Nephron progenitor cell (in vitro differentiated cells): ENCODE results near the gene PARP12.
A peak's percentile ranks its signal among the peaks of the same experiment; 100 is the strongest.
"Not testable (repeated sequence)": the region's sequence is repeated elsewhere in the genome, so short reads cannot be mapped to it uniquely, and the experiment has no call there.

Experiments
- DNase-seq: peaks from one replicate; pipeline ENCODE4 v3.0.0; 2021
- H3K27ac Mint-ChIP-seq: 2 replicates; pipeline ENCODE4 v1.8.0; 2021; ENCODE audit warnings: mild to moderate bottlenecking, moderate library complexity, mixed read lengths
- H3K27me3 Mint-ChIP-seq: 2 replicates; pipeline ENCODE4 v1.8.0; 2021; ENCODE audit warnings: mild to moderate bottlenecking, low read depth, mixed read lengths; ENCODE audit not compliant: poor library complexity
- H3K36me3 Mint-ChIP-seq: 2 replicates; pipeline ENCODE4 v1.8.0; 2021; ENCODE audit warnings: low read depth, mixed read lengths
- H3K4me1 Mint-ChIP-seq: 2 replicates; pipeline ENCODE4 v1.8.0; 2021; ENCODE audit warnings: mixed read lengths
- H3K4me3 Mint-ChIP-seq: 2 replicates; pipeline ENCODE4 v1.8.0; 2021; ENCODE audit warnings: mild to moderate bottlenecking, moderate library complexity, mixed read lengths
- H3K9me3 Mint-ChIP-seq: 2 replicates; pipeline ENCODE4 v1.8.0; 2021; ENCODE audit warnings: mild to moderate bottlenecking, moderate library complexity, mixed read lengths
- CTCF ChIP-seq: fragments of 200-600 bp; sonication (generic); IDR thresholded peaks from 2 replicates; pipeline ENCODE4 v1.5.0; 2021; ENCODE audit warnings: antibody characterized with exemption

The PARP12 gene

GRCh38 chr7:140062528-140063299 lies at the start of gene PARP12:
TSS of gene PARP12 (minus strand) at chr7:140062951. CDS start at chr7:140062847, 104 bp downstream.
- peak within 1 kb of the TSS; percentile 74 for H3K4me3 Mint-ChIP-seq
- DNase-seq = peak; percentile 76
- no peaks in the 10 kb centered on the region for H3K4me1 Mint-ChIP-seq
- H3K9me3 Mint-ChIP-seq = peaks cover 38% of the 10 kb centered on the region
- H3K27me3 Mint-ChIP-seq = peaks cover 79% of the 10 kb centered on the region
- TF ChIP-seq CTCF = no peak
- no peak within 1 kb of the TSS for H3K27ac Mint-ChIP-seq
- H3K36me3 Mint-ChIP-seq = peaks cover 17% of the 10 kb centered on the region

GRCh38 chr7:140108777-140109176 lies 46.0 kb upstream of the PARP12 start:
- H3K27me3 Mint-ChIP-seq, H3K27ac Mint-ChIP-seq, H3K4me3 Mint-ChIP-seq, H3K4me1 Mint-ChIP-seq, DNase-seq: not testable (repeated sequence)
- Mint-ChIP-seq H3K9me3 (peaks cover 71% of the 10 kb centered on the region), H3K36me3 (peaks cover 100% of the 10 kb centered on the region)

- DNase-seq = no peak
- peaks cover 90% of the 10 kb centered on the region for H3K36me3 Mint-ChIP-seq
- no peak for TF ChIP-seq CTCF
- no peak overlapping the region for H3K27ac Mint-ChIP-seq
- no peak overlapping the region for H3K4me3 Mint-ChIP-seq
- H3K27me3 Mint-ChIP-seq = no peaks in the 10 kb centered on the region
- peaks cover 14% of the 10 kb centered on the region for H3K4me1 Mint-ChIP-seq
- H3K9me3 Mint-ChIP-seq = no peaks in the 10 kb centered on the region
Observed at GRCh38 chr7:140096459-140096858, 33.7 kb upstream of the PARP12 start.

- H3K4me3 Mint-ChIP-seq = no peak overlapping the region
- no peak overlapping the region for H3K27ac Mint-ChIP-seq
- DNase-seq = no peak
- peaks cover 74% of the 10 kb centered on the region for H3K36me3 Mint-ChIP-seq
- peaks cover 14% of the 10 kb centered on the region for H3K4me1 Mint-ChIP-seq
- H3K27me3 Mint-ChIP-seq = no peaks in the 10 kb centered on the region
- H3K9me3 Mint-ChIP-seq = no peaks in the 10 kb centered on the region
- TF ChIP-seq CTCF = no peak
Observed at GRCh38 chr7:140093375-140093774, 30.6 kb upstream of the PARP12 start.

- no peak for DNase-seq
- Mint-ChIP-seq H3K4me3 (no peak overlapping the region), H3K9me3 (no peaks in the 10 kb centered on the region), H3K27ac (no peak overlapping the region), H3K4me1 (no peaks in the 10 kb centered on the region), H3K36me3 (no peaks in the 10 kb centered on the region), H3K27me3 (no peaks in the 10 kb centered on the region)
- no peak for TF ChIP-seq CTCF
Observed at GRCh38 chr7:140085447-140085846, 22.7 kb upstream of the PARP12 start.

- no peaks in the 10 kb centered on the region for H3K27me3 Mint-ChIP-seq
- H3K9me3 Mint-ChIP-seq = no peaks in the 10 kb centered on the region
- no peak overlapping the region for H3K4me3 Mint-ChIP-seq
- no peak overlapping the region for H3K27ac Mint-ChIP-seq
- no peak for DNase-seq
- no peak for TF ChIP-seq CTCF
- no peaks in the 10 kb centered on the region for H3K36me3 Mint-ChIP-seq
- H3K4me1 Mint-ChIP-seq = no peaks in the 10 kb centered on the region
Observed at GRCh38 chr7:140084972-140085371, 22.2 kb upstream of the PARP12 start.
